WERI-Rb-1 (cell line): ENCODE measurements around the gene RIN3.

Source experiments
- DNase-seq: peaks from one replicate; pipeline ENCODE4 v3.0.0-alpha.2; 2020
- H3K27ac ChIP-seq: fragments of 250-450 bp; sonication (Bioruptor Pico); 2 replicates; pipeline ENCODE4 v1.5.1; 2020; ENCODE audit warnings: mild to moderate bottlenecking, moderate library complexity
- H3K27me3 ChIP-seq: fragments of 250-450 bp; sonication (Bioruptor Pico); 2 replicates; pipeline ENCODE4 v1.5.1; 2021; ENCODE audit warnings: mild to moderate bottlenecking, low read depth, moderate library complexity; ENCODE audit not compliant: insufficient read depth, severe bottlenecking
- H3K36me3 ChIP-seq: fragments of 250-450 bp; sonication (Bioruptor Pico); 2 replicates; pipeline ENCODE4 v1.5.1; 2020; ENCODE audit warnings: mild to moderate bottlenecking, moderate library complexity
- H3K4me3 ChIP-seq: 2 replicates; pipeline ENCODE4 v1.5.1; 2011; ENCODE audit warnings: low read depth, mild to moderate bottlenecking, control low read depth, low read length
- H3K9me3 ChIP-seq: fragments of 250-450 bp; sonication (Bioruptor Pico); 2 replicates; pipeline ENCODE4 v1.5.1; 2021; ENCODE audit warnings: mild to moderate bottlenecking, moderate library complexity; ENCODE audit not compliant: severe bottlenecking
- CTCF ChIP-seq: IDR thresholded peaks from 2 replicates; pipeline ENCODE4 v1.5.1; 2011; ENCODE audit warnings: low read depth, mild to moderate bottlenecking, control low read depth, inconsistent platforms, low read length

RIN3 gene

GRCh38 chr14:92546347-92547053 lies 32.9 kb downstream of the RIN3 start:
- H3K27ac ChIP-seq, result no peak overlapping the region
- no peak for DNase-seq

GRCh38 chr14:92549105-92549858 lies 35.7 kb downstream of the RIN3 start:
- DNase-seq, result no peak
- Histone ChIP-seq H3K4me3 (no peak overlapping the region), H3K27me3 (no peaks in the 10 kb centered on the region), H3K36me3 (no peaks in the 10 kb centered on the region), H3K27ac (peak overlapping the region; percentile 24), H3K9me3 (no peaks in the 10 kb centered on the region)
- no peak for TF ChIP-seq CTCF

More at GRCh38 chr14:92546347-92547053, 32.9 kb downstream of the RIN3 start:
- Histone ChIP-seq H3K4me3 (no peak overlapping the region), H3K36me3 (no peaks in the 10 kb centered on the region), H3K9me3 (no peaks in the 10 kb centered on the region), H3K27me3 (no peaks in the 10 kb centered on the region)
- no peak for TF ChIP-seq CTCF

- H3K27ac ChIP-seq, result peak overlapping the region; percentile 24; the same call in 1 of the 2 replicates
- no peak overlapping the region for H3K4me3 ChIP-seq
- no peaks in the 10 kb centered on the region for H3K27me3 ChIP-seq
- no peaks in the 10 kb centered on the region for H3K9me3 ChIP-seq
- no peak for TF ChIP-seq CTCF
- no peaks in the 10 kb centered on the region for H3K36me3 ChIP-seq
- DNase-seq, result peak; percentile 46
Measured at GRCh38 chr14:92549859-92550230, 36.3 kb downstream of the RIN3 start.

- no peaks in the 10 kb centered on the region for H3K36me3 ChIP-seq
- H3K27ac ChIP-seq, result no peak overlapping the region
- DNase-seq, result no peak
- H3K9me3 ChIP-seq, result no peaks in the 10 kb centered on the region
- no peak overlapping the region for H3K4me3 ChIP-seq
- TF ChIP-seq CTCF, result no peak
- H3K27me3 ChIP-seq, result no peaks in the 10 kb centered on the region
Measured at GRCh38 chr14:92551044-92551841, 37.7 kb downstream of the RIN3 start.

- no peak overlapping the region for H3K4me3 ChIP-seq
- H3K27me3 ChIP-seq, result no peaks in the 10 kb centered on the region
- DNase-seq, result no peak
- H3K36me3 ChIP-seq, result no peaks in the 10 kb centered on the region
- no peak for TF ChIP-seq CTCF
- H3K27ac ChIP-seq, result no peak overlapping the region
- H3K9me3 ChIP-seq, result no peaks in the 10 kb centered on the region
Measured at GRCh38 chr14:92552066-92552465, 38.5 kb downstream of the RIN3 start.
